Activated CD8-positive, alpha-beta memory T cell treated with anti-CD3 and anti-CD28 coated beads for 48 hours (primary cell): ENCODE measurements around the gene PHACTR2.

Experiments
- DNase-seq, 3 experiments: peaks; one replicate each; pipeline ENCODE4 v3.0.0-alpha.2; 2020; ENCODE audit warnings: low read depth in 2 of 3, low spot score in 2 of 3

PHACTR2 gene

DNA sequence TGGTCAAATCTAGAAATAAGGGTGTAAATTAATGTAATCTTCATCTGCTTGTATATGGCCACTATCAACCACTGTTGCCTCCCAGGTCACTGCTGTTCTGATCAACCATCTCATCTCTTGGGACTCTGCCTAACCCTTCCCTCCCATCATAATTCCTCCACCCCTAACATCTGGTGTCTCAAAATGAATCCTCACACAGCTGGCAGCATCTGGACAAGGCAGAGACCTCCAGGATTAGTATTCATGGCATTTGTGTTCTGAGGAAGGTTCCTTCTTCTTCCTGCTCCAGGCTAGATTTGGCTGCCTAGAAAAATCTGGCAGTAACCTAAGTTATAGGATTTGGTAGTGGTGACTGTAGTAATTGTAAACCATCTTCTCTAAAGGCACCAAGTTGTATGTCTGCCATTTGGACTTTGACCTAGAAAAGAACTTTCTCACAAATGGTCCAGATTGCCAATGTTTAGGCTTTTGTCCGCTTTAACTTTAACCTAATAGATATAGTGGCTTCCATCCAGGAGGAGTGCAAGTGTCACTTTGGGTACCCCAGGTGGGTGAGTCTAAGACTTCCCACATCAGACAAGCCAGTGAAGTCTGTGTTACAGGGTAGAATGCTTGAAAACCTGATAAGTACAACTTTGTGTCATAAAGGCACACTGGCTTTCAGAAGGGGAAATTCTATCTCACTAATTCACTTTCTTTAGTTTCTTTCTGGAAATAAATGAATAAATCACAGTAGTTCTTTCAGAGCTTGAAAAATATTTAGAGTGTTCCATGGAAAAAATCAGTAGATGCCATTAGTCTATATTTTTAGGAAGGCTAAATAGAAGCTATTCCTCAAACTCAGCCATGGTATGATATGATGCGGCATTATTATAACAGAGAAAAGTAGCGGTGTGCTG, 3.0 kb upstream of the PHACTR2 start:
- DNase-seq, result no peak

DNA sequence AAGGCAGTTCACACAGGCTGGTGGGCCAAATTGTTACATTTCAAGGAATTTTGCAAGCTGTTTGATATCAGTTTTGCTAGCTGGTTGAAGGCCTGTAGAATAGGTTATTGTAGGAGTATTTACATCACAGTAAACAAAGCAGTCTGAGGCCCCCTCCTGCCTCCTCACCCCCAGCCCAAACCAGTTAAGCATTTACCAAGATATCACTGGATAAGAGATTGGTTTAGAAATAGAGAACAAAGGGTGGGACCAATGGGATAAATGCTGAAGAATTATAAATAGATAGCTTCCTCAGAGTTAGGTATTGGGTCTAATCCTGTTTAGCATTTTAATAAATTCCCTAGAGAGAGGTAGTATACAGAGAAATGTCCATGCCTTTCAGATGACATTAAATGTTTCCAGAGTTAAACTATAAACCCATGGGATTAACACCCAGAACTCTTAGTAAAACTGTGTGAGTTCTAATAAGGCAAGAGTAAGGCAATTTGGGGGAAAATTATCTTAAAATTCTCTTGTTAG, 2.3 kb upstream of the PHACTR2 start:
- DNase-seq, result no peak

DNA sequence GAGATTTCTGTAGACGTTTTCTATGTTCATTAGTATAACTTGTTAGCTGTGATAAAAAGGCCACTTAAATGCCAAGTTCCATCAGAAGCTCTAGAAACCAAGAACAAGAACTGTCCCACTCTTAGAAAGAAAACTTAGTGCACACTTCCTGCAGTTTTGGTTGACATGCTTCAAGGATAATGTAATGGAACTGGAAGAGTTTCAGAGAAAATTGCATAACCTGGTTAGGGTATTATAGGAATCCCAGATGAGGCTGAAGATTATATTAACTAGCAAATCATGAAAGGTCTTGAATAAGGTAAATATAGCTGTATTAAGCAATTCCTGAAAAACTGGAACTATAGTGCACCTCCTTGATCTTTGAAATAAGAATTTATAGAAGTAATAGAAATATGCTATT, 1.8 kb upstream of the PHACTR2 start:
- no peak for DNase-seq

DNA sequence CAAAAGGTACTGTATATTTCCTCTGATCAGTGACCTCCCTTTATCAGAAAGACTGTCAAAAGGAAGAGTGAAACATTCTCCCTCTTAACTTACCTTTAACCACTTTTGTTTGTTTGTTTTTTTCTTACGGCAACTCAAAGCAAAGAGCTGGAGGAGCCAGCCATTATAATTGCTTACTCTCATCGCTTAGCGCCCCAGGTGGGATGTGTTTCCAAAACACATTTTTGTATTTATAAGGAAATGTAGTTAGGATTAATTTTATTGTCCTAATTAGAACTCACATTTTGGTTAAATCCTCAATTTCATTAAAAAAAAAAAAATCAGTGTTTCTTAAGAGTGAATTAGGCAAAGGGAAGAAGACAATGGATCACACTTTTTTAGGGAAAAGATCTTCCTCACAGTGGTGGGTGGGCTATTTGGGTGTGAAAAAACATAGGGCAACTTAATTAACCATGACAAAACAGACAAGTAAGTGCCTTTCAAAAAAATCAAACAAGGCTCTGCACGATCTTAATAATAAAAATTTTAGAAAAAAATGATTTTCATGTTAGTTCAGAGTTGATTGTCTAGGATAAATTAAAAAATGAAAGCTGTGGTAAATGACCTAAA, 1.2 kb upstream of the PHACTR2 start:
- no peak for DNase-seq

DNA sequence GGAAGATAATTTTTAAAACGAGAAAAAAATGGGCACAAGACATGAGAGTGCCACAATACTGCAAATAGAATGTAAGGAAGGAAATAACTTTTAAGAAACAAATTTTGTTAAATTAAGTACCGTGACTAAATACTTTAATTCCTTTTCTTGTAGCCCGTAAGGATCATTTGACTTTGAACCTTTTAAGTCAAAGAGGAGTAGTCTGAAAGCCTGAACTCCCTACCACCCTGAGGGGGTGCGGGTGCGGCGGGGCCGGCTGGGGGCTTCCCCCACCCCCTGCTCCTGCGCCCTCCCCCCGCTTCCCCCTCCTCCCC, 231 bp upstream of the PHACTR2 start:
- no peak for DNase-seq

DNA sequence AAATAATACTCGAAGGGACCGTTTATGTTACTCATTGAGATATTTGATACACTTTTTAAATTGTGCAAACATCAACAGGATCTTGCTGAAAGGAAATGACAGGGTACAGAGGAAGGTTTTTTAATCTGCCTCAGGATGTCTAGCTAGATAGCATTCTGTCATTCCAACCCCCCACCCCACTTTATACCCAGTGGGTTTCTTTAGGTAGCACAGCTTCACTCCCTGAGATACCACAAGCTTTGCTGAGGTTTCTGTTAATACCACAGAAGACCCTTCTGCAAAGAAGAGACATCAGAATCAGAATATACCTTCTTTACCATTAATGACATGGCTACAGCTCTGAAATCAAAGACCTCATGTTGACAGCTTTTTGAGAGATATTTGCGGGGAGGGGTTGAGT, 1.3 kb downstream of the PHACTR2 start:
- no peak for DNase-seq

DNA sequence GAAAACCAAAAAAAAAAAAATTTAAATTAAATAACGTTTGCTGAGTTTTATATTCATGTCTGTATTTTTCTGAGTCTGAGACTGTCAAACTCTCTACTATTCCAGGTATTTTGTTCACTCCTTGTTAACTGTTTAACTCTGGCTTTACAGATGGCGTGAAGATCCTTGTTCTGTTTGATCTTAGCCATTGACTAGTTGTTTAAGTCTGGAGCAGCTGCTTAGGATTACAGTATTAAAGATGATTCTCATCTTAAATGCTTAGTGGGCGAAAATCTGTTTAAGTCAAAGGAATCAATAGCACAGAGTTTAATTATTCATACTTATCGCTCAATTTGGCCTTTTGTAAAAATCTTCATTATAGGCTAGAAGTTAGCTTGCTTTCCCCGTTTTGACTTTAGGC, 2.4 kb downstream of the PHACTR2 start:
- DNase-seq, result no peak

DNA sequence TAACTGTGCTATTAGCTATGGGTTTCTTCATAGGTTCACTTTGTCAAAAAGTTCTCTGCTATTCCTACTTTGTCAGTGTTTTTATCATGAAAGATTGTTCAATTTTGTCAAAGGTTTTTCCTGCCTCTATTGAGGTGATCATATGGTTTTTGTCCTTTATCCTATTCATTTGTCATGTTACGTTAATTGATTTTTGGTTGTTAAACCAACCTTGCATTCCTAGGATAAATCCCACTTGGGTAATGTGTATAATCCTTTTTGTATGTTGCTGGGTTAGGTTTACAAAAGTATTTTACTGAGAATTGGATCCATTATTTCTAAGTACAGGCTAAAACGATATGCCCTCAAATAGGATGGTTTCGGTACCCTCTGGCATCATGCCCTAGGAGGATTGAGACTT, 5.0 kb downstream of the PHACTR2 start:
- DNase-seq, result no peak

DNA sequence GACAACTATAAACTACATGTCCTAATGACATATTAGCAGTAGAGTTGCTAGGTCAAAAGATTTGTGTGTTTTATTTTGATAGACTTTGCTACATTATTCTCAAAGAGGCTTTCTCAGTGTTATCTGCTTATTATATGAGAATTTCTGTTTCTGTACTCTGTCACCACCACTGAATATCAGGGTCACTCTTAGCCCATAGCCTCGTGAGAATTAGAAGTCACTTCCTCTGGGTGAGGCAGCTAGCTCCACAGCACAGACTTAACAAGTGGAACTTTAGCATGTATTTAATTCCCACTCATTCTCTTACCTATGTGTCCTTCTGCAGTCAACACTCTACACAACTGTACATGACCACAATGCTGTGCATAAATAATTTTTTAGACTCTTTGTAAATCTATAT, 6.7 kb downstream of the PHACTR2 start:
- no peak for DNase-seq

DNA sequence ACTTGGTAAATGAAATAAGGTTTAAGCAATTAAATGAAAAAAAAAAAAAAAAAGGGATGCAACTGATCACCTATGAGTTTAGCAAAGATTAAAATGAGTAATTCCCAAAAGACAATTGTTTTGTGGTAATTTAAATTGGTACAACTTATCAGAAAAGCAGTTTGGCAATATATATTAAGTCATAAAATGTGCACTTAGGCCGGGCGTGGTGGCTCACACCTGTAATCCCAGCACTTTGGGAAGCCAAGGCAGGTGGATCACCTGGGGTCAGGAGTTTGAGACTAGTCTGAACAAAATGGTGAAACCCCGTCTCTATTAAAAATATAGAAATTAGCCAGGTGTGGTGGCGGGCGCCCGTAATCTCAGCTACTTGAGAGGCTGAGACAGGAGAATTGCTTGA, 7.9 kb downstream of the PHACTR2 start:
- no peak for DNase-seq

DNA sequence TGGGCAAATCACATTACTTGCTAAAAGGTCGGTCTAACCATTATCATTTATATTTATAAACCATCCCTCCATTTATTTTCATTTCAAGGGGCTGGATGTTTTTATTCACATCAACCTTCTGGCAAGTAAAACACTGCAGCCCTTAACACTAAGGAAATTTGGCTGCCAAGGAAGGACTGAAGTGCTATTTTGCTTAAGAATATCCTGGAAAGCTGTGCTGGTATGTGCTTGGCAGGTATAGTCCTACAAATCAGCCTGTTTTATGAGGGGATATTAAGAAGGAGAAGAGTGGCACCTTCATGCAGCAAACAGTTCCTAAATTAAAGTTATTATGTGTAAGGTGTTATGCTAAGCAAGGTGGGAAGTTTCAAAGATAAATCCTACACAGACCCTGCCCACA, 9.8 kb downstream of the PHACTR2 start:
- DNase-seq, result no peak

DNA sequence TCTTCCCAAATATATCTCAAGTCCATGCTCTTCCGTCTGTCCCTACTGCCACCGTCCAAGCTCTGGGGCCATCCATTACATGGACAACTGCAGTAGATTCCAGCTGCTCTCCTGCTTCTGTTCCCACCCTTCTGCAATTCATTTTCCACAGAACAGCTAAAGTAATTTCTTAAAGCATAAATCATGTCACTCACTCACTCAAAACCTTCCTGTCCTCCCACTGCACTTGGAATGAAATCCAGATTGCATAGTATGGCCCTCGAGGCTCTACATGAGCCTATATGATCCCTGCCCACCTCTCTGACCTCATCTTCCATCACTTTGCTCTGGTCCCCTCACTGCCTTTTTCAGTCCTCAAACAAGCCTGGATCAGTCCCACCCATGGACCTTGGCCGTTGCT, 10.9 kb downstream of the PHACTR2 start:
- DNase-seq, result no peak

DNA sequence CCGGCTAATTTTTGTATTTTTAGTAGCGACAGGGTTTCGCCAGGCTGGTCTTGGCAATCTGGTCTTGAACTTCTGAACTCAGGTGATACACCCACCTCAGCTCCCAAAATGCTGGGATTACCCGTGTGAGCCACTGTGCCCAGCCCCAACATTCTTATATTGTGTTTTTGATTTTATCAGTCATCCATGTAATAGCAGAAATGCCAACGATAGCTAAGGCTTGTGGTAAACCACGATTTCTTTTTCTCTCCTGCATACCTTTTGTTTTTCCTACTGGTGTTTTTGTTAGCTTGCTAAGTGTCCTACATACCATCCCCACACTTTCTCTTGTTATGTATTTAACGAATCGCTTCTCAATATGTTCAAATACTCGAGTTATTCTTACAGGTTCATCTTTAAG, 12.1 kb downstream of the PHACTR2 start:
- DNase-seq, result no peak

DNA sequence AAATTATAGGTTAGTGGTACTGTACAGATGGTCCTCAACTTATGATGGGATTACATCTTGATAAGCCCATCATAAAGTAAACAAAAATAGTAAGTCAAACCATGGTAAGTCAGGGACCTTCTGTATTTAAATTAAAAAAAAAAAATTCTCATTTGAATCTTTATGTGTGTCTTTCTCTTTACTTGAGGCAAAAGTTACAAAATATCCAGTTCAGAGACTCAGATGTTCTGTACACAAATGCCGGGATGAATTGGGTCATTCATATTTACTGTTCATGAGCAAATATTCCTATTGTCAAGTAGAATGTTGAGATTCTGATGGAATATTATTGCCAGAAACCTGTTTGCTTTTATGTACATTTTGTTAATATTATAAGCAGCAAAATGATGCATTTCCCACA, 13.4 kb downstream of the PHACTR2 start:
- no peak for DNase-seq

DNA sequence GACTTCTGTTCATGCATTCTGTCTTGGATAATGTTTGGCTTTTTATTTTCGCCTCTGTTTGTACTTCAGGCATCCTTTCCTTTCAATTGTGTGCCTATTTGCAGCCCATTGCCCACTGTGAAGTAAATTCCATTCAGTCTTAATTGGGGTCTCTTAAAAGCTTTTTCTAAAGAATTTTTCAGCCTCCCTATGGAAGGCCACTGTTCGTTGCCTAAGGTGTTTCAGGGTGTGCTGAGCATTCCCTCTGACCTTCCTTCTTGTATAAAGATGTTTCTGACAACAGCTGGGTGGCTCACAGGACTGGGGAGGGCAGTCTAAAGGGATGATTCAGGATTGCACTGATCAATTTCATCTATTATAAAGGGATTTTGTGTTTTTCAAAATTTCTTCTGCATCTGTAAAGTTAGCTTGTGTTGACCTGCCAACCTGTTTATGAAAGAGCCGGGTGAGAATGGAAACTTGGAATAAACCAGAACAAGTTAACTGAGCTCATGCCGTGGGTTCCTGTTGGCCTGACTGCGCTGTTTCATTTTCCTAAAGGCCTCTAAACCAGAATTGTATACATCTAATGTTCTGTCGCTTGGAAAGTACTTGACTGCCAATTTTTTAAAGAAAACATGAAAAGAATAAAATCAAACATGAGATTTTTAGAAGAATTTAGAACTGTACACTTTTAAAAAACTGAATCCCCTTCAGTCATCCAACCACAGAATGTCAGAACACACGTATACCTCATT, 14.3 kb downstream of the PHACTR2 start:
- DNase-seq, result no peak

DNA sequence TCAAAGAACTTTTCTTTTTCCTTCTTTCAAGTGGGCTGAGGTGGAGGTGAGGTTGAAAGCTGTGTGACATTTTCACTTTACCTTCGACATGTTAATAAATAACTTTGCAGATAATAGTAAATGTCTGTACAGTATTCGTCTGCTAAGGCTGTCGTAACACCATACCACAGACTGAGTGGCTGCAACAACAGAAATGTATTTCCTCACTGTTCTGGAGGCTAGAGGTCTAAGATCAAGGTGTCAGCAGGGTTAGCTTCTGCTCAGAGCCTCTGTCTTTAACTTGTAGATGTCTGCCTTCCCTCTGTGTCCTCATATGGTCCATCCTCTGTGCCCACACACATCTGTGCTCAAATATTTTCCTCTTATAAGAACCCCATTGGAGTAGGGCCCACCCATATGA, 14.9 kb downstream of the PHACTR2 start:
- no peak for DNase-seq

DNA sequence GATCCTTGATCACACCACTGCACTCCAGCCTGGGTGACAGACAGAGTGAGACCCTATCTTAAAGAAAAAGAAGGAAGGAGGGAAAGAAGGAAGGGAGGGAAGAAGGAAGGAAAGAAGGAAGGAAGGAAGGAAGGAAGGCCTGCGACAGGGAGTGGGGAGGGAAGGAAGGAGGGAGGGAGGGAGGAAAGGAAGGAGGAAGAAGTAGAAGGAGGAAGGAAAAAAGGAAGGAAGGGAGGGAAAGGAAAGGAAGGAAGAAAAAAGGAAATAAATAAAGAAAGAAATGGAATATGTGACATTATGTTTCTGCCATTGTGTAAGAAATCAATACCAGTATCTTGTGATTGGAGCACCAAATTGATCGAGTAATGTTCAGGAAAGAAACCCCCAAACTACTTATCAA, 16.2 kb downstream of the PHACTR2 start:
- no peak for DNase-seq

DNA sequence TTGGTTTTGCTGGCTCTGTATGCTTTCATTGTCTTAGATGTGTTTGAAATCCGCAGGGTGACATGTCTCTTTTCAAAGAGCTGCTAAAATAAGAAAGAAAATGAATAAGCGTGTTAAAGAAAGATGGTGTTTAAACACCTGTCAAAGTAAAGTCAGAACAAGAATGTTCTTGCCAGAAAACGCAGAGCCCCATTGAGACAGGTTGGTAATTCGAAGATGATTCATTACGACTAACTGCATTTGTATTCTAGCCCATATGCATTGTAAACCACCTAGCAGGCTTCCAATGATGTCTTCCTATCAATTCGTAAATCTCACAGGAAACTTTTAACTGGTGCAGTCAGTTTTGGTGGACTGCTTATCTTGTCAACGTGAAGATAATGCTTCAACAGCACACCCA, 16.8 kb downstream of the PHACTR2 start:
- DNase-seq, result no peak

DNA sequence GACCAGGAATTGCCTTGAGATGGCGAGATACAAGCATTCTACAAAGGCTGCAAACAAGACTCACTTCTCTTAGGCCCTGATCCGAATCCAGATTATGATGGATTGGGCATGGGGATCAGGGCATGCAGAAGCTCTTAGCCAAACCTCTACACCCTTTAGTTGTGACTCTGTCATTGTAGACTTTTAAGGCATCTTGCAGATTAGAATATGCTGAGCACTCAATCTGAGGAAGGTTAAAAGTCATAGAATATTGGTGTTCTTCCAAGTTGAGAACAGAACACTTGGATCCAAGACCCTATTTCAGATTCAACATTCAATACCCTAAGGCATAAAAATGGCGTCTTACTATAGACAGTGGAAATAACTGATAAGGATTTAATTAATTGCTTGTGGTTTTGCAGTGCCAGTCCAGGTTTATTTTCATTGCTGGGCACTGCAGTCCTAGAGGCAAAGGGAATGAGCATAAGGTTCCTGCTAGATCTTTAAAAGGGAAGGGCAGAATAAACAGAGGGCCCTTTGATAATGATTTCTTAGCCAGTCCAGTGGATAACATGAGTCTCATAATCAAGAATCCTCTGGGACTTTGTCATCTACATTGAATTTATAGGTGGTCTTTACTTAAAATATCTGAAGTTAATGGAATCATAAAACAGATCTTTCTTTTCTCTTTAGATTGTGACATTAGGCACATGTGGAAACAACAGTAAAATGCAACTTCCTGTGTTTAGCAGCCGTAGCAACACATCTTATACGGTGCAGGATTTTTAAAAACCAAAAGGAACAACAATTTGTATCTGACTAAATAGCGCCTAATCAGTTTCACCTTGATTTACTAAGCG, 17.6 kb downstream of the PHACTR2 start:
- DNase-seq, result no peak

DNA sequence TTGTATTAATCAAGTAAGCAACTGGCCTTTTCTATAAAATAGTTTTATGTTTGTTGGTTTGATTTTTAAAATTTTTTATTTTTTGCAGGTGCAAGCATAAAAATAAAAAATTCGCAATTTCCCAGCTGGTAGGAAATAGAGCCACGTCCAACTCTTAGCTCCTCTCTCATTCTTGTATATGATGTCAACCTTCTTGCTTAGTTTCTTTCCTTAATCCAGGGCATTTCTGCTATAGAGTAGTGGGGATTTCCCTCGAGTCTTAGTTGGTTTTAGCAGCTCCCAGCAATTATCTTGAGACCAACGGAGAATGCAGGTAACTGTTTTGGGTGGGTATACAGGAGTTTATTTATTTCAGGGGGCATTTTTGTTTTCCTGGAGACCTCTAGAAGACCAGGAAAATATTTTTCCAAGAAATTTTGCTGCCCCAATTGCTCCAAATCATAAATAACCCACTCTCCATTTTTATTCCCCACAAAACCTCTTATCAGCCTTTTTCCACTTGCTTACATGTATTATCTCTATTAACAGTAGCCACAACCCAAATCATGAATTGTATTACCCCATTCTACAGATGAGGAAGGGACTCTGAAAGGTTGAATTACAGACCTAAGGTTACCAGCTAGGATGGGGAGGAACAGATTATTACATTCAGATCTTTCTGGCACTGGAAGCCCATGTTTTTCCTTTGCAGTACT, 18.4 kb downstream of the PHACTR2 start:
- no peak for DNase-seq

DNA sequence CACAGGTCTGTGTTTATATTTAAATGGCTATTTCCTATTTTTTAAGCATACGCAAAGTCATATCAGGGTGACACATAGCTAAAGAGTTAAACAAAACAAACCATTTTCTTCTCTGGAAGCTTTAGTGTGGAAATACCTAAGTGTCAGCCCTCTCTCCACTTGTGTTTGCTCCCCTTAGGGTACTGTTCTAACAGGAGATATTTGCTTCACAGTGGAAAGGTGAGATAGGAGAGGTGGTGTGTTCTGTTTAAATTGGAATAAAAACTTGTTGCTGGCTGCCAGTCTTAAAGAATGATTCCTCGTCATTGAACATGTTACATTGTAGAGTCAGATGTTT, 18.9 kb downstream of the PHACTR2 start:
- DNase-seq, result no peak
